Omental fat pad (tissue), 4 donors: ENCODE measurements around the gene MND1. TPM values are rescaled to one million over a fixed set of nuclear protein-coding genes. Genes with fewer than 3 reads are reported as not detected.

Experiments
- ATAC-seq: fragments of 150-250 bp; one replicate; pipeline ENCODE4 v1.9.1; 2016; ENCODE audit warnings: mild to moderate bottlenecking, moderate library complexity; ENCODE audit not compliant: low FRiP score
- DNase-seq: peaks from one replicate; pipeline ENCODE4 v3.0.0-alpha.2; 2019; ENCODE audit warnings: low spot score
- CTCF ChIP-seq, 3 donors: fragments of 450-650 bp; IDR thresholded peaks; one replicate each; pipeline ENCODE4 v1.5.1; 2016 to 2017; ENCODE audit warnings: antibody characterized with exemption in 3 of 3, mild to moderate bottlenecking in 3 of 3, moderate library complexity in 2 of 3
- total RNA-seq, 4 donors: library from RNA; depleted of rRNA; stranded (reverse); fragments of >200 nt; gene quantifications; one replicate each; pipeline ENCODE4 v1.1.0, GENCODE V29; 2016

MND1 gene
- total RNA-seq, 4 donors from 2014 or later: 1.6 TPM; not detected in 3

- no peak for TF ChIP-seq CTCF (IDR thresholded peaks at IDR 0.05)
Measured at GRCh38 chr4:153332936-153333335, 11.6 kb upstream of the MND1 start.

GRCh38 chr4:153333874-153334273, 10.6 kb upstream of the MND1 start:
- ATAC-seq (no peak), DNase-seq (no peak)
- TF ChIP-seq CTCF (IDR thresholded peaks at IDR 0.05): no peak

More at GRCh38 chr4:153332936-153333335, 11.6 kb upstream of the MND1 start:
- ATAC-seq: no peak
- no peak for DNase-seq

- ATAC-seq (no peak), DNase-seq (no peak)
- no peak for TF ChIP-seq CTCF (IDR thresholded peaks at IDR 0.05)
Measured at GRCh38 chr4:153335665-153336064, 8.8 kb upstream of the MND1 start.

GRCh38 chr4:153337686-153338085, 6.8 kb upstream of the MND1 start:
- DNase-seq (no peak), ATAC-seq (no peak)
- TF ChIP-seq CTCF (IDR thresholded peaks at IDR 0.05): no peak

GRCh38 chr4:153341575-153342090, 2.9 kb upstream of the MND1 start:
- DNase-seq (no peak), ATAC-seq (no peak)
- no peak for TF ChIP-seq CTCF (IDR thresholded peaks at IDR 0.05)

- ATAC-seq: no peak
- no peak for TF ChIP-seq CTCF (IDR thresholded peaks at IDR 0.05)
- DNase-seq: no peak
Measured at GRCh38 chr4:153342751-153343552, 1.5 kb upstream of the MND1 start.
